Measurements from ENCODE around the gene LDLRAD4. TPM values are rescaled to one million over a fixed set of nuclear protein-coding genes. Genes with fewer than 3 reads are reported as not detected.

LDLRAD4 gene
- total RNA-seq, 1 donor from 2014 or later, result 24.7 TPM

GRCh38 chr18:13522256-13522655 is 303.7 kb downstream of the LDLRAD4 start:
- intact Hi-C loops (cut with micrococcal nuclease), result no loop called here

- intact Hi-C loops (cut with micrococcal nuclease), result no loop called here
Observed at GRCh38 chr18:13522861-13523660, 304.5 kb downstream of the LDLRAD4 start.

DNA sequence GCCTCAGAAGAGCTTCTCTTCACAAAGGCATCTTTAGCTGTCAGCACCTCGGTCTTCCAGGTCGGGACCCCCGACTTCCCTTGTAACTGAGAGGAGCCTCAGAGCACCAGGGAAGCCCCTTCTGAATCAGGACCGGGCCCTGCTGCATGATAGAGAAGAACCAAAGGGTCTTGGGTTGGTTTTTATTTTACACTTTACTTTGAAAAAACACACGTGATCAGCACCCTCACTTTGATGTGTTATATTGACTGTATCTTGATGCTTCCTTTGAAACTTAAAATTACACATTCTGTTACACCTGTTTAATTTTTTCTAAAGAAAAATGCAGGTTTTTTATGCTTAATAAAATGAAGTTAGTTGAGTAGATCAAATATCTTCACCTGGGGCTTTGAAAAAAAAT is 305.5 kb downstream of the LDLRAD4 start:
- intact Hi-C loops (cut with micrococcal nuclease), result no loop called here

GRCh38 chr18:13524811-13525210 is 306.3 kb downstream of the LDLRAD4 start:
- intact Hi-C loops (cut with micrococcal nuclease), result no loop called here

GRCh38 chr18:13525381-13526029 is 306.9 kb downstream of the LDLRAD4 start:
- intact Hi-C loops (cut with micrococcal nuclease), result no loop called here

DNA sequence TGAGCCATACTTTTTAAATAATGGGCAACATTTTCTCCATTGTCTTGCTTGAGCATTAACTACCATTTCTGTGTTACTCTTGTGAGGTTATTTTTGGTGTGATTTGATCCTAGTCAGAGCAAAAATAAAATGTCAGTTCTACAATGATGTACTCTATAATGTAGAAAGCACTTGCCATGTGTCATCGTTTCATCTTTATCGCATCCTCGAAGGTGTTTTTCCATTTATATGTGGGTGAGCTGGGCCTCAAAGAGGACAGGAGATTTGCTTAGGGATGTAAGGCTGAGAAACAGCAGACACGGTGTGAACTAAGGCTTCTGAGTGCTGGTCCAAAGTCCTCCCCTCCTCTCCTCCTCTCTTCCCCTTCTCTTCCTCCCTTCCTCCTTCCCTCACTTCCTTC is 308.0 kb downstream of the LDLRAD4 start:
- intact Hi-C loops (cut with micrococcal nuclease), result no loop called here

- intact Hi-C loops (cut with micrococcal nuclease), result no loop called here
Observed at GRCh38 chr18:13527256-13527655, 308.7 kb downstream of the LDLRAD4 start.

DNA sequence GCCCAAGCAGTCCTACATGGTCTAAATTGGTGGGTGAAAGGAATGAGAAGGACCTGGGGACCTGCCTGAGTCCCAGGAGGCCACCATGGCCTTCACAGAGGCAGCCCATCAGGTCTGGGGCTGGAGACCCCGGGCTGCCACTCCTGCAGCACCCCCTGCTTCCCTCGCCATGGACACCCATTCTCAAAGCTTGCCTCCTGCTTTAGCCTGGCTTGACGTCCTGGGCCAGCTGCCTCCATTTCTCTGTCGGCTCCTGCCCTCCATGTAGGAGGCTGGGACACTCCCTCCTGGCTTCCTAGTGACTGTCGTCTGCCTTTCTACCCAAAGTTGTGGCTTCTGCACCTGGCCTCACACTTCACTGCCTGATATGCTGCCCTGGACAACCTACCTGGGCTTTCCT is 309.2 kb downstream of the LDLRAD4 start:
- intact Hi-C loops (cut with micrococcal nuclease), result no loop called here

DNA sequence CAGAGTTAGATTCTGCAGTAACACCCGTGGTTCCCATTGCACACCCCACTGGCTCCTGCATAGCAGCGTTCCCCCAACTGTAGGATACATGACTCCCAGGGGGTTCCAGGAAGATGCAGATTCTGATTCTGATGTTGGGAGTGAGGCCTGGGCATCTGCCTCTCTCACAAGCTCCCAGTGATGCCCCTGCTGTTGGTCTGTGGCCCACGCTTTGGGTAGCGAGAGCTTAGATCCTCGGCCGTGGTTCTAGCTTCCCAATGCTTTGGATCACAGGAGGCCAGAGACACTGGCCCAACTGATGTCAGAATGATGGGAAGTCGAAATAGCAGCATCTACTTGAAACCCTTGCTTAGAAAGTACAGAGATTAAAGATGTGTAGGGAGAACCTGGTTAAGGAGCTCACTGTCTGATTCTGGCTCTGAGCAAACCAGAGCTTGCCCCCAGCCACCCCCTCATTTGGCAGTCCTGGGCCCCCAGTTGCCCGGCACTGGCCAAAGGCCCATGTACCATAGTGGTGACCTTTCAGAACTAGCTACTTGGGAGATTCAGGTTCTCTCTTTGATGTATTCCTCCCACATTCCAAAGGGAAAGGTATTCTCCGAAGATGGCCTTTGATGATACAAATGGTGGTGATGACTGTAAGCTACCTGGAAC is 310.3 kb downstream of the LDLRAD4 start:
- intact Hi-C loops (cut with micrococcal nuclease), result no loop called here

DNA sequence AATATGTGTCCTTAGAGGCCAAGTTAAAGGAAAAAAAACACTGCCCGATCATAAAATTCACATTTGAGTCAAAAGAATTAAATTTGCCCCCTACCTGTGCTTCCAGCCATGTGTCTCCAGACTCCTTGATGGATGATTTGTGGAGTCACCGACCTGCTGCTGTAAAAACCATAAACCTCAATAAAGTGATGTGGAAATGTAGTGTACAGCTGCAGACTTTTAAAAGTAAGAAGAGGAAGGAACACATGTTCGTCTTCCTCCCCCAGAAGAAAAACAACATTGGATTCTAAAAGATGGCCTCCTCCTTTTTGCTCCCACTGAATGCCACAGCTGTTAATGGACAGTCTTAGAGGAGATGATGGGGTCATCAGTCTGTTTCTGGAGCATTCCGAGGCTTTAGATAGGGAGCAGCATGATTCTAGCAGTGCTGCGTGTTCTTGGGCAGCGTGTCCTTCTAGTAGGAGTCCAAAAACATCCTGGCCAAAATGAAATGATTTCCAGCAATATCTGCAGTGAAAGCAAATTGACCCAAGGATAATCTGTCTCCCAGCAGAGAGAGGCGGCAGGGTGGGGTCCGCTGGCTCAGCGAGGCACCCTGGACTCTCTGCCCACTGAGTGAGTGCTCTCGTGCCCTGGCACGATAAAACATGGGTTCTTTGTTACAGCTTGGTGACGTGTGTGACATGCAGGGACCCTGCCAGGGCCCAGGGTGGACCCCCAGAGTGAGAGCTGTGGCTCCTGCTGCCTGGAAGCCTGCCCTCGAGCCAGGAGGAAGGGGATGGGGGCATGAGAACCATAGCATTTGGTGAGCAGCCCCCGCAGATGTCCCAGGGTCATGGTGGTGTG is 311.7 kb downstream of the LDLRAD4 start:
- intact Hi-C loops (cut with micrococcal nuclease), result no loop called here

- intact Hi-C loops (cut with micrococcal nuclease), result loop anchor here (1.0 kb wide), 1 partner anchor 315 kb away; no protein-coding TSS in a partner anchor
Observed at GRCh38 chr18:13530879-13531387, 312.4 kb downstream of the LDLRAD4 start.

- intact Hi-C loops (cut with micrococcal nuclease), result loop anchor here (1.0 kb wide), 1 partner anchor 316 kb away; no protein-coding TSS in a partner anchor
Observed at GRCh38 chr18:13531681-13532325, 313.2 kb downstream of the LDLRAD4 start.

- intact Hi-C loops (cut with micrococcal nuclease), result no loop called here
Observed at GRCh38 chr18:13532406-13533075, 314.0 kb downstream of the LDLRAD4 start.

- intact Hi-C loops (cut with micrococcal nuclease), result no loop called here
Observed at GRCh38 chr18:13534631-13535030, 316.1 kb downstream of the LDLRAD4 start.

- intact Hi-C loops (cut with micrococcal nuclease), result no loop called here
Observed at GRCh38 chr18:13536578-13536977, 318.0 kb downstream of the LDLRAD4 start.

DNA sequence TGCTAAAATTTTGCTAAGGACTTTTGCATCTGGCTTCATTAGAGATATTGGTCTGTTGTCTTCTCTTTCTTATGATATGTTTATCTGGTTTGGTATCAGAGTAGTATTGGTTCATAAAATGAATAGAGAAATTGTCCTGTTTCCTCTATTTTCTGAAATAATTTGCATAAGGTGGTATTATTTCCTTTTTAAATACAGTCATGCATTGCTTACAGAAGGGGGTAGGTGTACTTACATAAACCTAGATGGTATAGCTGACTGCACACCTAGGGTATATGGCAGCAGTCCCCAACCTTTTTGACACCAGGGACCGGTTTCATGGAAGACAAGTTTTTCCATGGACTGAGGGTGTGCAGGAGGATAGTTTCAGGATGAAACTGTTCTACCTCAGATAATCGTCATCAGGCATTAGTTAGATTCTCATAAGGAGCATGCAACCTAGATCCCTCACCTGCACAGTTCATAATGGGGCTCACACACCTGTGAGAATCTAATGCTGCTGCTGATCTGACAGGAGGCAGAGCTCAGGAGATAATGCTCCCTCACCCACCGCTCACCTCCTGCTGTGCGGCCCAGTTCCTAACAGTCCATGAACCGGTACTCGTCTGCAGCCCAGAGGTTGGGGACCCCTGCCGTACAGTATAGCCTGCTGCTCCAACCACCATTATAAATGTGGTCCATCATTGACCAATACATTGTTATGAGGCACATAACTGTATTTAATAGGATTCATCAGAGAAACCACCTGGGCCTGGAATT is 318.6 kb downstream of the LDLRAD4 start:
- intact Hi-C loops (cut with micrococcal nuclease), result no loop called here

DNA sequence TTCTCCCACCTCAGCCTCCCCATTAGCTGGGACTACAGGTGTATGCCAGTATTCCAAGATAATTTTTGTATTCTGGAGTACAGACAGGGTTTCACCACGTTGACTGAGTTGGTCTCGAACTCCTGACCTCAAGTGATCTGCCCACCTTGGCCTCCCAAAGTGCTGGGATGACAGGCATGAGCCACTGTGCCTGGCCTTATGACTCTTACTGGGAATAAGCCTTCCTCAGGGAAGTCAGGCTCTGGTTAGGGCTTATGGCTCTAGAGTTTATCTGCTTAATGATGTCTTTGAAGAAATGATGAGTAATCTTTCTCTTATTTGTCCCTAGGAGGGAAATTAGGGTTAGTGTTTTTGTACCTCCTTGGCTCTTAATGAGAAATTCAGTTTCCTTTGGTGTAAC is 320.1 kb downstream of the LDLRAD4 start:
- intact Hi-C loops (cut with micrococcal nuclease), result no loop called here

GRCh38 chr18:13539050-13539449 is 320.5 kb downstream of the LDLRAD4 start:
- intact Hi-C loops (cut with micrococcal nuclease), result no loop called here

GRCh38 chr18:13539843-13540476 is 321.4 kb downstream of the LDLRAD4 start:
- intact Hi-C loops (cut with micrococcal nuclease), result no loop called here
